ENCODE measurements around the gene APOBEC3A.
"Not testable (repeated sequence)": the region's sequence is repeated elsewhere in the genome, so short reads cannot be mapped to it uniquely, and the experiment has no call there.

The APOBEC3A gene

DNA sequence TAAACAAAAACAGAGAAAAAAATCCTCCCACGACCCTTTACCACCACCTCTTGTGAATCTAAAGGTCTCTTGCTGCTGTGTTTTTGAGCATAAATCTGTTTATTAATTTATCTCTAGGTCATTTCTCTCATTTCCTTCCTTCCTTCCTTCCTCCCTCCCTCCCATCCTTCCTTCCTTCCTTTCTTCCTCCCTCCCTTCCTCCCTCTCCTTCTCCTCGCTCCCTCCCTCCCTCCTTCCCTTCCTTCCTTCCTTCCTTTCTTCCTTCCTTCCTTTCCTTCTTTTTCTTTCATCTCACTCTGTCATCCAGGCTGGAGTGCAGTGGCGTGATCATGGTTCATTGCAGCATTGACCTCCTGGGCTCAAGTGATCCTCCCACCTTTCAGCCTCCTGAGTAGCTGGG is 13.5 kb upstream of the APOBEC3A start:
- DNase-seq = no peak

DNA sequence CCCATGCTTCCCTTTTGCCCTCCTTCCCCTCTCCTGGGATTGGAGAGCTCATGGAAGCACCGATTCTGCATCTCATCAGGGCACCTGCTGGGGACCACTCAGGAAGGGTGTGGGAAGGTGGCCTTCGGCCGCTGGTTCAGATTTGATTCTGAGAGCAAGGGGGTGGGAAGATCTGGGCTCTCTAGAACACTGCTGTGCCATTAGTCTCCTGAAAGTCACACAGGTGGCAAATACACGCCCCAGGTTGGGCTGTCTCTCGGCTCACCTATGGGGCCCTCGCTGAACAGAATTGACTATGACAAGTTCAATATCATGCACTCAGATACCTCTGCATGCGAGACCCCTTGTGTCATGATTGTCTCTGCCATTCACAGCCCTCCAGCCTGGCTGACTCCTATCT is 12.8 kb upstream of the APOBEC3A start:
- DNase-seq = no peak

DNA sequence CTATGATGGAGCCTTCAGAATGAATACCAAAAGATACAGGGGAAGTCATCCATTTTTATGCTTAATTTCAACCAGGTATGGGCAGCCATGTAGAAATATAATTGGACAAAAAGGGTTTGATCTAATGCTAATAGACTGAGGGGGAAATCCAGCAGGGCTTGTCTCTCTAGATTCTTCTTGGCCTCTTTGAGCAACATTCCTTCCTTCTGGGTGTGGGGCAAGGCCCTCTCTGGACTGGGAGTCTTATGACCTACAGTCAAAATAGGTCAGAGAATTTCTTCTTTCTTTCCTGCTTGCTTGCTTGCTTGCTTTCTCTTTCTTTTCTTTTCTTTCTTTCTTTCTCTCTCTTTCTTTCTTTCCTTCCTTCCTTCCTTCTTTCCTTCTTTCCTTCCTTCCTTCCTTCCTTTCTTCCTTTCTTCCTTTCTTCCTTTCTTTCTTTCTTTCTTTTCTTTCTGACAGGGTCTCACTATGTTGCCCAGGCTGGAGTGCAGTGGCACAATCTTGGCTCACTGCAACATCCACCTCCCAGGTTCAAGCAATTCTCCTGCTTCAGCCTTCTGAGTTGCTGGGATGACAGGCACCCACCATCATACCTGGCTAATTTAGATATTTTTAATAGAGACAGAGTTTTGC is 11.6 kb upstream of the APOBEC3A start:
- not testable (repeated sequence) for DNase-seq

DNA sequence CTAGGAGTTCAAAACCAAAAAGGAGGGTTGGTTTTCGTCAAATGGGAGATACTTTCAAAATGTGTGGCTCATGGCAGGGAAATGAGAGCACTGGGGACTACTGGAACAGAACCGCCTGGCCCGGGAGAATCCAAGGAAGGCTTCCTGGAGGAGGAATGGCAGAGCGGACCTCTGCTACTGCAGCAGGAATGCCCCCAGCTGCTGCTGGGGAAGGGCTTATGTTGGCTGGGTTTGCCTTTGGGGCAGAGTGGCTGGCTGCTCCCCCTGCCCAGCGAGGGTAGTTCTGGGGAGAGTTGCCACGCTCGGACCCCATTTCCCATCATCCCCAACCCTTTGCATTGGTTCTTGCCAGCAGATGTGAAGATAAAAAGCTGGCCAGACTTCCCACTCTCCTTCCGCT is 10.6 kb upstream of the APOBEC3A start:
- no peak for DNase-seq

DNA sequence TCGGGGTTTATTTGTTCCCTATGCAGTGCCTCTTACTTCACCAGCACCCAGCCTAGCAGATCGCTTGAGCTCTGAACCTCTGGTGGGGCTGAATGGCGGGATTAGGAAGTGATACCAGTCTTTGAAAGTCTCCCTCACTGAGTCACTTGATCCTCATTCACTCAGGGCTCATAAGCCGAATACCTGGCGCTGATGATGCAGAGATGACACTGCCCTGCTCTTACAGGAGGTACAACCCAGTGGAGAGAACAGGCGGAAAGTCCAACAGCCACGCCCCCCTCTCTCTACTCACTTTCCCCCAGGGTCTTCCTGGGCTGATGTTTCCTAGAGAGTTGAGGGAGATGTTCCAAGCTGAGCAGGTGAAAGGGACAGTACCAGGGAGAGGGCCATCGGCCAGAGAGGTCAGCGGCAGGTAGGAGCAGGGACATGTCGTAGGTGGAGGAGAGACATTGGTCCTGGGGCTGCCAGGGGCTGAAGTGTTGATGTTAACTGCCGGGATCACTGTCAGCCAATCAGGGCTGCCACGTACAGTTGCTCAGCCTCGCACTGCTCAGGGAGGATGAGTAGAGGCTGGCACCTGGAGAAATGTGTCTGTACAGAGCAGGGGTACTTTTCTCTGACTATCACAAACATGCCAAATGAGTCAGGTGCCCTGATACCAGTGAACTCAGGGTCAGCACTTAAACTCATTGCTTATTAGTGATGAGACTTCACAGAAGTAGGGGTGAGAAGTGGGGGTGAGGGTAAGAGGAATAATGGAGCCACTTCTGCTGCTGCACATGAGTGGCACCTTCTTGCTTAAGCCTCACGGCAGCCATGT is 9.9 kb upstream of the APOBEC3A start:
- no peak for DNase-seq

DNA sequence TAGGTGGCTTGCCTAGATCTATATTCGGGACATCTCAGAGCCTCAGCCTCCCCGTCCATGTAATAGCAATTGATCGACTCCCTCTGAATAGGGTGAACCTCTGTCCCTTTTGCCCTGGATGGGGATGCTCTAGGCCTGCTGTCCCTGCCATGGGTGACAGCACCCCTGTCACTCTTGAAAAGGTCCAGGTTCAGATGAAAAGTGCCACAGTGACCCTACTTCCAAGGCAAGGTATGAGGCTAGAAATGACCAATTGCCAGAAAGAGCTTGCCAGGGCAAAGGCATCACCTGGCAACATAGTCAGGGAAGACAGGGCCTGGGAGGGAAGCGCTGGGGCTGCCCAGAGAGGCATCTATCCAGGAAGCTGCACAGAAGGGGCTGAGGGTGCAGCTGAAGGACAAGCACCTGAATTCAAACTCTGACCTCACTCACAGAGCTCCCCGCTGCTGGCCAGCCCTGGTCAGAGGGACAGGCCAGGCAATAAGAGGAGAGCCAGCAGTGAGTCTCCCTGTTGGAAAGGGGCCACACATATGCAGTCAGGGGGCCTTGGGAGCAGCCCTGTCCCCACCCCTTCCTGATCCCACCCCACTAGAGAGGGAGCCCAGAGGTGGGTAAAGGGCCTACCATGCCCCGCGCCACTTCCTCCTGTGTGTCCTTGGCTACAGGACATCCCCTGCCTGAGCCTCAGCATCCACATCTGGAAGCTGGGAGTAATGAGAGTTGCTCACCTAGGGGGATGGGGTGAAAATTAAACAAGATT is 9.0 kb upstream of the APOBEC3A start:
- no peak for DNase-seq

DNA sequence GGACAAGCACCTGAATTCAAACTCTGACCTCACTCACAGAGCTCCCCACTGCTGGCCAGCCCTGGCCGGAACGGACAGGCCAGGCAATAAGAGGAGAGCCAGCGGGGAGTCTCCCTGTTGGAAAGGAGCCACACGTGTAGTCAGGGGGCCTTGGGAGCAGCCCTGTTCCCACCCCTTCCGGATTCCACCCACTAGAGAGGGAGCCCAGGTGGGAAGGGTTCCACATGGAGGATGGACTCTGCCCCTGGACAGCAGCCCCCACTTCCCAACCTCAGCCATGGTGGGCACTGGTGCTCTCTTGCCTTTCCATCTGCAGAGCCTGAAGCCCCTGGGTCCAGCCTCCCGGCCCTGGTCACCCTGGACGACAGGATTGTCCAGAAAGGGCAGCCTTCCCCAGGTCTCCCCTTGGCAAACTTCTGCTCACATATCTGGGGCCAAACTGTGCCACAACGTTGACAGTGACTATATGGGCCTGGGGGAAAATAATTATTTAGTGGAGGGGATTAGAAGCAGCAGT is 7.5 kb upstream of the APOBEC3A start:
- no peak for DNase-seq

DNA sequence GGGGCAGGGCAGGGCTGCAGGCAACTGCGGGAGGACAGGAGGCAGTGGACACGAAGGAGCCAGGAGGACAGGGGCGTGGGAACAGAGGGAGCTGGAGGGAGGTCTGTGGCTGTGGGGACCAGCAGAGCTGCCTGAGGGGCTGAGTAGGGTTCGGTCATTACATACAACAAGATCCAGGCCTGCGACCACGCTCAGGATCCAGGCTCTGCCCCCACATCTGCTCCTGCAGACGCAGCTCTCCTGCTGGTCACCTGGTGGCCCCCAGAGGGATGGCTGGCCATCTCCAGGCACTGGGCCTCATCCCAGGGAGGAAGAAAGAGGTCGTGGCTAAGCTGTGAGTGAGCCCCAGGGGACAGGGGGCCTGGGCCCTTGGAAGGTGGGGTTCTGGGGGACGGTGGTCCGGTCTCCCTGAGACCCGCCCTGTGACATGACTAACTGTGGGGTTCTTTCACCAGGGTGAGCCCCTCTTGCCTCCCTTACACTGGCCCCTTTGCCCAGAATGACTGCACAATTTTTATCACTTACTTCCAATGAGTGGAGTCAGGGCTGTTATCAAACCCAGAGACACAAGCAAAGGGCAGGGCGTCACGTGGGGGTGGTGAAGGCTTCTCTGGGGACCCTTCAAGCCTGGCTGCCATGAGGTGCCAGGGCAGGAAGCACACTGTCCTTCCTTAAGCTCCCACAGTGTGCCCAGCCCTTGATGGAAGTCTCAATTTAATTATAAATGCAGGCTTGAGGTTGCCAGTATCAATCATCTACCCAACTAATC is 6.7 kb upstream of the APOBEC3A start:
- DNase-seq = peak; percentile 94

DNA sequence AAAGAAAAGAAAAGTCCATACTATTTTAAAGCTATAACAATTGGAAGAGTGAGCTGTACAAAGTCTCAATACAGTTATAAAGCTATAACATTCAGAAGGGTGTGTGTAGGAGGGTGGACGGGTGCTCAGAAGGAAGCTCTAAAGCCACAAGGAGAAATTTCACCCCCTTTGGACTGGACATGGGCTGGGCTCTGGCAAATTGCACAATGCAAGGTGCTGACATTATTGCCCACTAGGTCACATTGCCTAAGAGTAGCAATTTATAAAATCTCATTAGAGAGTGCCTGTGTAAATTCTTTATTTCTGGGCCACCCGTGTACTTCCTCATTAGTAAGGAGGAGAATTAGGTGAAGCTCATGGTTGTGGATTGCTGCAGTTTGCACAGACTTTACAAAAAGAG is 5.7 kb upstream of the APOBEC3A start:
- DNase-seq = peak; percentile 43

DNA sequence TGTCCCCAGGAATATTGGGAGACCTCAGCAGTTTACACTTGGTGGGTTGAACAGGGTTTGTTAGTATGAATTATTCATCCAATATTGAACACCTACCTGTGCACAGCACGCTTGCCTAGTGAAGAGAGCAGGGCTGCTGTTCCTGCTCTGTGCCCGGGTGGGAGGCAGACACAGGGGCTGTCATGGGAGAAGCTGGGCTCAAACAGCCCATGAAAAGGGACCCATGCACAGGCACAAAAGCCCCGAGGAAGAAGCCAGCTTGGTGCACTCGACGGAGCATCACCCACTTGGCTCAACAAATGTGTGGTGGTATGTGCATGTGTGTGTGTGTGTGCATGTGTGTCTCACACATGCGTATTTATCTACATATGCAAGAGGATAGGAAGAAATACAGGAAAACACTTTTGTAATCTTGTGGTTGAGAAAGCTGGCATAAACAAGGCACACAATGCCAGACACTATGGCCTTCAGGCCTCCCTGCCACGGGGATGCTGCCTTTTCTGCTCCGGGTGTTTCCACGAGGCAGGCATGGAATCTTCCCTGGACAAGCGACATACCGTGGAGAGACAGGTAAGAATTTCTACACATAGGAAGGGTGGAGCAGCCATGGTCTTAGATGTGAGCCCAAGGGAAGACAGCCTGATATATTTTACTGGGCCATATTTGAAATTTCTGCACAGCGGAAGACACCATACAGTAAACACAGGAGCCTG is 5.0 kb upstream of the APOBEC3A start:
- DNase-seq = peak; percentile 42

DNA sequence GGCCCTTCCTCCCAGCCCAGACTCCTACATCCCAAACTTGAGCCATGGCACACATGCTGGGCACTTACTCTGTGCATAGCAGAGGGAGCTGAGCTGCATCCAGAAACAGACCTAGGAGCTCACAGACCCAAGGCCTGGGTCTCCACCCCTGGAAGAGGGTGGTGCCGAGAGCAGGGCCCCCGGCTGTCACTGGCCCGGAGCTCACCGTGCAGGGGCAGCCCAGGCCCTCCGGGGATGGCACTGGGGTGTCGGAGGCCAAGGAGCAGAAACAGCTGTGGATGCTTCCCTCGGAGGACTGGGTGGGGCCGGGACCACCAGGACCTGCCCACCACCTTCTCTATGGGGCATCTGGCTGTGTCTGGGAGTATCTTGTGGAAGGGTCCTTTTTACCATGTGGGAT is 4.3 kb upstream of the APOBEC3A start:
- no peak for DNase-seq

DNA sequence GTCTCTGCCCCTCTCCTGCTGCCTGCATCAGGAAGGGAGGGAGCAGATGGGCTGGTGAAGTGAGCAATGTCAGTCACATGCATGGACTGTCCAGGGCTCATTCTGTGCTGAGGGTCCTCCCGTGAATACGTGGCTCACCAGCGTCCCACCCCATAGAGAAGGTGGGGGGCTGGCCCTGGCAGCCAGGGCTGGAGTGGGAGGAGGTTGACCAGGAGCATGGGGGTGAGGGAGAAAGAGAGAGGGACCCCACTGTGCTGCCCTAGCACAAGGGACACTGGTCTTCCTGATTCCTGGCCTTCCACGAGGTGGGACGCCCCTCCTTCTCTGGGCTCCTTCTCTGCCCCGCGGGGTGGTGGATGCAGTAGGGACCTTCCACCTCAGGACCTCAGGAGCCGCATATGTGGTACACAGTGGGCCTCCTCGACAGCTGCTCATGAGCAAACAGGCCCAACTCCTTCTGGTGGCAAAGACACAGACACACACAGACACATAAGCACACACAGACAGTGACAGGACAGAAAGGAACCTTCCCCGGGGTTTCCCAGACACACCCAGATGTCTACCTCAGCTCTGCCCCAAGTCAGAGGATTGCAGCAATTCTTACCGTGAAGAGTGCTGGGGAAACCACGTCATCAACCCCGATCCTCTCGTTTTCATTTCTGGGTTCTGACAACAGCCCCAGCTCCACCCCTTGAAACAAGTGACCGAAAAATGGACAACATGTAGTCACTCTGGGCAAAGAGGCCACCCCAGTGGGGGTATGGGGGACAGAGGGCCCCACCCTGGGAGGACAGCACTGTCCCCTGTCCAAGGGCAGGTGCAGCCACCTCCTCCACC is 3.6 kb upstream of the APOBEC3A start:
- DNase-seq = peak; percentile 54

DNA sequence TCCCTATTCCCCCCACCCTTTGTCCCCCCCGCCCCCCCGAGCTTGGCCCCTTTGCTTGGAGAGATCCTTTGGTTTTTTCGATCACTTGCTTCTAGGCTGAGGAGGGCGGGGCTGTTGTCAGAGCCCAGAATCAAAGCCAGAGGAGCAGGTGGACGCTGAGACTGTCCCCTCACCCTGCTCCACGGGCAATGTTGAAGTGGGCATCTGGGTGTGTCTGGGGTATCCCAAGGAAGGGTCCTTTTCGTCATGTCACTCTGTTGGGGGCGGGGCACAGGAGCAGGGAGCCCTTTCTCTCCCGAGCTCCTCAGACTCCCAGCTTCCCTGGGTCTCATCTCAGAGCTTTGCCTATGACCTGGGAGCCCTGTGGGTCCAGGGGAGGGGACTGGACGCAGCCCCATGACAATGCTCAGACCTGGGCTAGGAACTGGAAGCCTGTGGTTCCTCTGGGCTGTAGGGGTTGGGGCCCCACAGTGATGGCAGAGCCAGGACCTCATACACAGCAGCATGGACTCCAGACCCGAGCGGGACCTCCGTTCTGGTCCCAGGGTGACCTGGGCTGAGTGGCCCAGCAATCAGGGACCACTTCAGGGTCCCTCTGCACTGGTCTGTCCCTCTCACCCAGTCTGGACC is 2.9 kb upstream of the APOBEC3A start:
- peak; percentile 28 for DNase-seq

DNA sequence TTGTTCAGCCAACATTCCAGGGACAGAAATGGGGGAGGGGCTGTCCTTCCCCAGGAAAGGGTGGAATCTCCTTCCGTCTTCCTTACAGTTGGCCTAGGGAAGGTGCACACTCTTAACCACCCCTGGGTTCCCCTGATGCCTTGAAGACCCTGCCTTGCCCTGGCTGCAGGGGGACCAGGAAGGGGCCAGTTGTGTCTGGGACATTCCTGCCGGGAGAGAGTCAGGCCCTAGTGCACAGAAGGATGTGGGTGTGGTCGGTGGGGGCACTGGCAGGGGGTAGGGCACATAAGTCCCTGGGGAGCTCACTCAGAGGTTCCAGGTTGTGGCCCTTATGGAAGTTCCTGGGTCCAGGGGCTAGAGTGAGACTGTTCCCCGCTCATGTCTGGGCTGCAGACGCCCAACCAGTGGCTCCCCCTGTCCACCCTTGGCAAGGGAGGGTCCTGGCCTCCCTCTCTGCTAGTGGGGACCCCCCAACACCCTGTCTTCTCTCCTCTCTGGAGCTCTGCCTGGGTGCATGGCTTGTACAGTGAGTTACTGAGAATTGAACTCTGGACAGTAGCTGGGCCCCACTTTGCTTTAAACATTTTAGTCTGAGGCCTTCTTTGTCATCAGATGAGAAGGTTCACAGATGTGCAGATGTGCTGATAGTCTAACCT is 2.0 kb upstream of the APOBEC3A start:
- no peak for DNase-seq

DNA sequence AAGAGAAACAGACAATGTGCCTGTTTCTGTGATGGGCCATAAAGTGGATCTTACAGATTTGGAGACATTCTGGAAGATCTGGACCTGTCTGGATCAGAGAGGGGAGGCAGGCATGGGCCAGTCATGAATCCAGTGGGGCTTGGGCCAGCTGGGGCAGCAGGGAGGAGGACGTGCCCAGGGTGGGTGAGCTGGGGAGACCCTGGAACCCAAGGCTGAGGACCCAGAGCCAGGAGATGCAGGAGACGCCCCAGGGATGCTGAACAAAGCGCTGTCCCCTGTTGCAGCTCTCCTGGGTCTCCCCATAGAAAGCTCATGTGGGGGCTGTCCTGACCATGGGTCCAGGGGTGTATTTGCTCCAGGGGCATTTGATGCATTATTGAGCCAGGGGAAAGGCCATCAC is 1.5 kb upstream of the APOBEC3A start:
- DNase-seq = no peak

DNA sequence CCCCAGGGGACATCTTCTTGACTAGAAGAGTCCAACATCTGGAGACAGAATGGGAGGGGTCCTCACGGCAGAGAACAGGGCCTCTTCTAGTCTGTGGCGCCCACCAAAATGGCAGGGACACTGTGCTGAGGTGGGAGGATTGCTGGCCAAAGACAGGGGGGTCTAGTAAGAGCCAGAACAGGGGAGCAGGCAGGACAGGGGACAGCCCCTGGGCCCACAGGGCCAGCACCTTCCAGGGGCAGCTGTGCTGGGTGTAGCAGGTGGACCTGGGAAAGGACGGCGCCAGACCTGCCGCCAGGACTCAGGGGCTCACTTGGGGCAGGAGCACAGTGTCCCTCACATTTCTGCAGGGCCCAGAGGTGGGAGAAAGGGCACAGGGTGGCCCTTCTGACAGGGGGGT is 858 bp upstream of the APOBEC3A start:
- no peak for DNase-seq

DNA sequence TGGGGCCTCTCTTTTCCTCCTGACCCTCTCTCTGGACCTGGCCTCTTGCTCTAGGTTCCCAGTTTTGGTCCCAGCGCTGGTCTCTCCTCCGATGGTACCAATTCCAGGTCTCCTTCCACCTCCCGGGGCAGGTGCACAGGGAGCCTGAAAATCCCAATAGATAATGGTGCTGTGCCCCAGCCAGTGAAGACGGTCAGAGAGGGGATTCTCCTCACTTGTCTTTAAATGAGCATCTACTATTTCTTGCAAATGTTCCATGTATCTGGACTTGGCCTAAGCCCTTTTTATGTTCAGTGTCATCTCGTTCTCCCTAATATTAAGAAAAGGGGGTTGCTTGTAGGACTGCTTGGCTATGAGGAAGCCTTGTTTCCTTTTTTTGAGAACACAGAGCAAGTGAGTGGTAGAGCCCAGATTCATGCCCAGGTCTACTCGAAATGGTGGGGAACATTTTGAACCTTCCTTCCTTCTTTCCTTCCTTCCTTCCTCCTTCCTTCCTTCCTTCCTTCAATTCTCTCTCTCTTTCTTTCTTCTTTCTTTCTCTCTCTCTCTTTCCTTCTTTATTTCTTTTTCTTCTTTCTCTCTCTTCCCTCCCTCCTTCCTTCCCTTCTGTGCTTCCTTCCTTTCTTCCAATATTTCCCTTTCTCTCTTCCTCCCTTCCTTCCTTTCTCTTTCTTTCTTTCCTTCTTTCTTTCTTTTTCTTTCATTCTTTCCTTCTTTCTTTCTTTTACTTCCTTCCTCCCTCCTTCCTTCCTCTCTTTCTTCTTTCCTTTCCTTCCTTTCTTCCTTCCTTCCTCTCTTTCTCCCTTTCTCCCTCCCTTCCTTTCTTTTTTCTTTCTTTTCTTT is 620 bp downstream of the APOBEC3A start:
- DNase-seq = no peak

DNA sequence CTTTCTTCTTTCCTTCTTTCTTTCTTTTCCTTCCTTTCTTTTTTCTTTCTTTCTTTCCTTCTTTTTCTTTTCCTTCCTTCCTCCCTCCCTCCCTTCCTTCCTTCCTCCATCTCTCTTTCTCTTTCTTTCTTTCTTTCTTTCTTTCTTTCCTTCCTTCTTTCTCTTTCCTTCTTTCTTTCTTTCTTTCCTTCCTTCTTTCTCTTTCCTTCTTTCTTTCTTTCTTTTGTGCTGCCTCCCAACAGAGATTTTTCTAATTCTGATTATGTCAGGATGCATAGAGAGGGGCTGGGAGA is 1.2 kb downstream of the APOBEC3A start:
- DNase-seq = not testable (repeated sequence)

DNA sequence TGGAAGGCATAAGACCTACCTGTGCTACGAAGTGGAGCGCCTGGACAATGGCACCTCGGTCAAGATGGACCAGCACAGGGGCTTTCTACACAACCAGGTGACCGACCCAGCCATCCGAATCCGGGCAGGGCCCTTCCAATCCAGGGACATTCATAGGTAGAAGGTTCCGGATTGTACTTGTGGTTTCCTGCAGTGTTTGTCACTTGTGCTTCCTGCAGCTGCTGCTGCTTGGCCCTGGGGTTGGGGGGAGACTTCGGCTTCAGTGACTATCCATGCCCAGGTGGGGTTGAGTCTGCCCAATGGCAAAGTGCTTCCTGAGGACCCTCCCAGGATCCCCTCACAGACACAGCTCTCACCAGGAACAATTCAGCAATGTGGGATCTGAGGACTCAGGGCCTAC is 2.2 kb downstream of the APOBEC3A start:
- no peak for DNase-seq
